Gastroesophageal sphincter (tissue), 4 donors: ENCODE measurements around the gene PRODH. TPM values are rescaled to one million over a fixed set of nuclear protein-coding genes. Genes with fewer than 3 reads are reported as not detected.
A peak's percentile ranks its signal among the peaks of the same experiment; 100 is the strongest.
"Not testable (repeated sequence)": the region's sequence is repeated elsewhere in the genome, so short reads cannot be mapped to it uniquely, and the experiment has no call there.

Experiments
- ATAC-seq: fragments of 150-250 bp; one replicate; pipeline ENCODE4 v1.9.1; 2016; ENCODE audit warnings: mild to moderate bottlenecking, moderate library complexity
- H3K27ac ChIP-seq, 4 donors: fragments of 200-600 bp; sonication (generic) in 3 of 4; 1 replicate in 3 of 4; 2 replicates in 1 of 4; pipeline ENCODE4 v1.5.1; 2016 to 2019
- H3K27me3 ChIP-seq: fragments of 200-600 bp; sonication (generic); one replicate; pipeline ENCODE4 v1.5.1; 2019
- H3K36me3 ChIP-seq, 2 donors: fragments of 200-600 bp; sonication (generic); one replicate each; pipeline ENCODE4 v1.5.1; 2019; ENCODE audit warnings: control low read depth in 1 of 2
- H3K4me1 ChIP-seq, 3 donors: fragments of 200-600 bp; sonication (generic); 1 replicate in 2 of 3; 2 replicates in 1 of 3; pipeline ENCODE4 v1.5.1; 2016 to 2019; ENCODE audit warnings: control low read depth in 2 of 3
- H3K4me3 ChIP-seq, 2 donors: fragments of 200-600 bp; sonication (generic); one replicate each; pipeline ENCODE4 v1.5.1; 2019; ENCODE audit warnings: mild to moderate bottlenecking in 1 of 2, moderate library complexity in 1 of 2
- H3K9me3 ChIP-seq, 3 donors: fragments of 200-600 bp; sonication (generic); one replicate each; pipeline ENCODE4 v1.5.1; 2017 to 2019; ENCODE audit warnings: control low read depth in 2 of 3
- EP300 ChIP-seq: sonication (generic); formaldehyde crosslinking; IDR thresholded peaks from one replicate; pipeline ENCODE4 v1.6.1; 2017; ENCODE audit warnings: antibody characterized with exemption, mild to moderate bottlenecking
- POLR2A ChIP-seq, 2 donors: fragments of 450-650 bp; IDR thresholded peaks; one replicate each; pipeline ENCODE4 v1.6.1; 2017; ENCODE audit warnings: antibody characterized with exemption in 2 of 2, mild to moderate bottlenecking in 2 of 2, moderate library complexity in 1 of 2
- POLR2AphosphoS5 ChIP-seq: sonication (generic); formaldehyde crosslinking; IDR thresholded peaks from one replicate; pipeline ENCODE4 v1.6.1; 2017; ENCODE audit warnings: antibody characterized with exemption
- WGBS, 2 donors: methylation state at CpG; one replicate each; pipeline ENCODE4 v1.1.5; 2018; ENCODE audit warnings: low coverage in 1 of 2; 5-methylcytosine and 5-hydroxymethylcytosine counted together
- total RNA-seq, 4 donors: library from RNA; depleted of rRNA; stranded (reverse); fragments of >200 nt; gene quantifications; one replicate each; pipeline ENCODE4 v1.1.0, GENCODE V29; 2016
- TF ChIP-seq, protein P1 (sequence below), 4 experiments: fragments of 200-600 bp in 2 of 4; fragments of 450-650 bp in 2 of 4; sonication (generic) in 1 of 4; IDR thresholded peaks; one replicate each; pipeline ENCODE4 v1.5.1; 2017 to 2019; ENCODE audit warnings: antibody characterized with exemption in 4 of 4, mild to moderate bottlenecking in 2 of 4, moderate library complexity in 2 of 4

PRODH gene
- total RNA-seq, 4 donors from 2014 or later = 0.52 to 12.3 (median 3.0) TPM

GRCh38 chr22:18925368-18926064, 10.6 kb downstream of the PRODH start:
- Histone ChIP-seq H3K4me1 (no peaks in the 10 kb centered on the region), H3K27ac (no peak overlapping the region), H3K4me3 (no peak overlapping the region), H3K9me3 (no peaks in the 10 kb centered on the region), H3K36me3 (no peaks in the 10 kb centered on the region), H3K27me3 (no peaks in the 10 kb centered on the region)
- no peak for ATAC-seq
- WGBS, 2 donors = no CpG with 5 or more reads among the region's 20 CpGs
- no peak for TF ChIP-seq POLR2AphosphoS5
- no peak for TF ChIP-seq EP300
- TF ChIP-seq, protein P1, sequence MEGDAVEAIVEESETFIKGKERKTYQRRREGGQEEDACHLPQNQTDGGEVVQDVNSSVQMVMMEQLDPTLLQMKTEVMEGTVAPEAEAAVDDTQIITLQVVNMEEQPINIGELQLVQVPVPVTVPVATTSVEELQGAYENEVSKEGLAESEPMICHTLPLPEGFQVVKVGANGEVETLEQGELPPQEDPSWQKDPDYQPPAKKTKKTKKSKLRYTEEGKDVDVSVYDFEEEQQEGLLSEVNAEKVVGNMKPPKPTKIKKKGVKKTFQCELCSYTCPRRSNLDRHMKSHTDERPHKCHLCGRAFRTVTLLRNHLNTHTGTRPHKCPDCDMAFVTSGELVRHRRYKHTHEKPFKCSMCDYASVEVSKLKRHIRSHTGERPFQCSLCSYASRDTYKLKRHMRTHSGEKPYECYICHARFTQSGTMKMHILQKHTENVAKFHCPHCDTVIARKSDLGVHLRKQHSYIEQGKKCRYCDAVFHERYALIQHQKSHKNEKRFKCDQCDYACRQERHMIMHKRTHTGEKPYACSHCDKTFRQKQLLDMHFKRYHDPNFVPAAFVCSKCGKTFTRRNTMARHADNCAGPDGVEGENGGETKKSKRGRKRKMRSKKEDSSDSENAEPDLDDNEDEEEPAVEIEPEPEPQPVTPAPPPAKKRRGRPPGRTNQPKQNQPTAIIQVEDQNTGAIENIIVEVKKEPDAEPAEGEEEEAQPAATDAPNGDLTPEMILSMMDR (IDR thresholded peaks at IDR 0.05) = no peak
- TF ChIP-seq POLR2A (IDR thresholded peaks at IDR 0.05) = no peak

DNA sequence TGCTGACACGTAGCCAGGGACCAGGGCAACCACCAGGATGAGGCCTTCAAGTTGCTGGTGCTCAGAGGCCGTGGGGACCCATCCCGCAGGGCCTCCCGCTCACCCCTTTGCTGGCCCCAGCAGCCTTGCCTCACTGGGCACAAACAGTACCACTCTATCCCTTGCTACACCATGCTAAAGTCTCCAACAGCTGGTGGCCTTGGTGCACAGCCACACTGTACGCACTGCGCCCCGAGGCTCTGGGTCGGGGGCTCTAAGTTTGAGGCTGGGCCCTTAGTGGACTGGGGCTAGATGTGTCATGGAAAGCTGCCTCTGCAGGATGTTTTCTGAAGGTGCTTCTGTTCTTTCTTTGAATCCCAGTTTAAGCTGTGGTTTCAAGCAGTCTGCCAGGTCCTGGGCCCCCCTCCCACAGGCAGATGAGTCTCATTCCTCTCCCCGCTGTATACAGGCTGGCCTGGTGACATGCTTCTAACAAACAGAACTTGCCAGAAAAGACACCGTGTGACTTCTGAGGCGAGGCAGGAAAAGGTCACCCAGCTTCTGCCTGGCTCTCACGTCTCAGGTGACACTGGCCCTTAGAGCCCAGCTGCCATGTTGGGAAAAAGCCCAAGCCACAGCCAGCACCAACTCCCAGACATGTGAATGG, 15.7 kb downstream of the PRODH start:
- not testable (repeated sequence) for H3K27ac ChIP-seq, ATAC-seq, H3K9me3 ChIP-seq, H3K36me3 ChIP-seq, H3K4me3 ChIP-seq, H3K4me1 ChIP-seq, H3K27me3 ChIP-seq
- no CpG with 5 or more reads among the region's 12 CpGs for WGBS, 2 donors

- ATAC-seq, H3K9me3 ChIP-seq, H3K4me3 ChIP-seq, H3K36me3 ChIP-seq, H3K4me1 ChIP-seq, H3K27me3 ChIP-seq, H3K27ac ChIP-seq: not testable (repeated sequence)
- WGBS, 2 donors = no CpG with 5 or more reads among the region's 3 CpGs
Observed at GRCh38 chr22:18917818-18918217, 18.3 kb downstream of the PRODH start.

GRCh38 chr22:18915550-18915949, 20.5 kb downstream of the PRODH start:
- not testable (repeated sequence) for H3K9me3 ChIP-seq, H3K36me3 ChIP-seq, H3K27me3 ChIP-seq, H3K4me1 ChIP-seq, H3K27ac ChIP-seq, H3K4me3 ChIP-seq
- no CpG with 5 or more reads among the region's 9 CpGs for WGBS, 2 donors
- peak; percentile 22 for ATAC-seq

GRCh38 chr22:18914558-18914957, 21.5 kb downstream of the PRODH start:
- not testable (repeated sequence) for H3K36me3 ChIP-seq, H3K27ac ChIP-seq, H3K4me3 ChIP-seq, ATAC-seq, H3K9me3 ChIP-seq, H3K4me1 ChIP-seq, H3K27me3 ChIP-seq
- WGBS, 2 donors = no CpG with 5 or more reads among the region's 10 CpGs

DNA sequence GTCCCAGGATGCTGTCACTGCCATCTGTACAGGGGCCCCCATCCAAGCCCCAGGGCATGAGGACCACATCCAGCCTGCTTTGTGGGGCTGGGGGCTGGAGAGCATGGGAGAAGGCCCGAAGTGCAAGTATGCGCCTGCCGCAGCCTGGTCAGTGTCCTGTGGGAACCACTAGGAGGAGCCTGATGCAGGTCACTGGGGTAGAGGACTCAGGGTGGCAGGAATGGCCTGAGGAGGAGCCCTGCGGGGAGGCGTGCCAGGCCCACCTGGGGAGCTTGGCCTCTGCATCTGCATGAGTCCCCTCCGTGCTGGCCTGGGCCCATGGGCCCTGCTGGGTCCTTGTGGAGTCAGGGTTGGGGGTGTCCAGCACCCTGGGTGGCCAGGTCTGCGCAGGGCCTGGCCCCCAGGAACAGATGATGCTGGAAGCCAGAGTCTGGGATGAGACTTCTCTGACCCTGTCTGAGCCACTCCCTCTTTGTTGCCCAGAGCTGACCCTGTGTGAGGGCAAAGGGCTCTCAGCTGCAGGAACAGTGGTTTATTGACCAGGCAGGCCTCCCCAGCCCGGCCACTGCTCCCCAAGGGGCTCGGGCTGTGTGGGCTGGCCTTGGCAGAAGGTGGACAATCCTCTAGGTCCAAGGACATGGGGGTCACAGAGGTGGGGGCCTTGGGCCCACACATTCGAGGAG, 23.7 kb downstream of the PRODH start:
- WGBS, 2 donors = no CpG with 5 or more reads among the region's 10 CpGs
- not testable (repeated sequence) for H3K36me3 ChIP-seq, H3K27me3 ChIP-seq, H3K27ac ChIP-seq, H3K4me1 ChIP-seq, ATAC-seq, H3K4me3 ChIP-seq, H3K9me3 ChIP-seq

DNA sequence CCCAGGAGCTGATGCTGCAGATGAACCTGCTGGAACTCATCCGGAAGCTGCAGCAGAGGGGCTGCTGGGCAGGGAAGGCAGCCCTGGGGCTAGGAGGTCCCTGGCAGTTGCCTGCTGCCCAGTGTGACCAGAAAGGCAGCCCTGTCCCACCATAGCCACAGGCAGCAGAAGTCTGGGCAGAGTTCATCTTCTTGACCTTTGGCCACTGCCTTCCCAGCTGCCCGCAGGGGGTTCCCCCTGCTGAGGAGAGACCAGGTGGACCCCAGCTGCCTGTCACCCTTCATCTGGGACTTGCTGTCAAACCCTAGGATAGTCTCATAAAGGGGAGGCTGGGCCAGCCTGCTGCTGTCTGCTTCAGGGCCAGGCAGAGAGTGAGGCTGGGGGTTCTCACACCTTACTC, 24.6 kb downstream of the PRODH start:
- not testable (repeated sequence) for H3K27ac ChIP-seq, H3K4me3 ChIP-seq, H3K36me3 ChIP-seq, H3K27me3 ChIP-seq, ATAC-seq, H3K9me3 ChIP-seq, H3K4me1 ChIP-seq
- WGBS, 2 donors = no CpG with 5 or more reads among the region's 2 CpGs

DNA sequence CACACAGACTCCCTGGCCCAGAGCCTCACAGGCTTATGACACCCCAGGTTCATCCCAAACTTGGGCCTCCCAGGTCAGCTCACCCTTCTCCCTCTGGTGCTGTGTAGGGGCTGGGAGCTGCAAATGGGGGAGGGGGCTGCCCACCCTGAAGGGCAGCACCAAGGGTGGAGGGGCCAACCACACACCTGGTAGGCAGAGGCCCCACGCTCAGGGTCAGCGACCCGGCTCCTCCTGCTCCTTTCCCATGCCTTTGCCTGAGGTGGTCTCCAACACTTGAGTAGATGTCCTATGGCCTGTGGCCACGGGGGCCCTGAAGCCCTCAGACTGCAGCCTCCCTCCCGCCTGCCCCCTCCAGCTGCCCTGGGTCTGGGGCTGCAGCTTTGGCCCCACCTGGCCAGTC, 26.5 kb downstream of the PRODH start:
- no peak for ATAC-seq
- Histone ChIP-seq H3K27ac (no peak overlapping the region), H3K4me1 (no peaks in the 10 kb centered on the region), H3K4me3 (no peak overlapping the region), H3K27me3 (no peaks in the 10 kb centered on the region), H3K36me3 (no peaks in the 10 kb centered on the region), H3K9me3 (no peaks in the 10 kb centered on the region)
- TF ChIP-seq, protein P1 (IDR thresholded peaks at IDR 0.05) = no peak
- TF ChIP-seq POLR2A (IDR thresholded peaks at IDR 0.05) = no peak
- no CpG with 5 or more reads among the region's 5 CpGs for WGBS, 2 donors
